Activated CD4-positive, alpha-beta T cell treated with anti-CD3 and anti-CD28 coated beads for 36 hours (primary cell): Measurements from ENCODE around the gene SSR4. TPM values are rescaled to one million over a fixed set of nuclear protein-coding genes. Genes with fewer than 3 reads are reported as not detected.

Experiments used
- ATAC-seq: fragments of 200-7000 bp; cut with Tn5 transposase; one replicate; pipeline ENCODE4 v1.10.0; 2021; ENCODE audit warnings: mild to moderate bottlenecking, moderate library complexity
- CTCF ChIA-PET: fragments of 350-600 bp; sonication (Branson Sonifier 250); formaldehyde crosslinking; loops from one replicate; lab custom pipeline; 2021; ENCODE audit warnings: antibody characterized with exemption; lab: Charles Lee
- POLR2A ChIA-PET: fragments of 350-600 bp; sonication (Branson Sonifier 250); formaldehyde crosslinking; loops from one replicate; lab custom pipeline; 2021; ENCODE audit warnings: antibody characterized with exemption, inconsistent platforms; lab: Charles Lee
- DNase-seq: peaks from one replicate; pipeline ENCODE4 v3.0.0-alpha.2; 2020
- H3K27ac Mint-ChIP-seq: one replicate; pipeline ENCODE4 v1.8.0; 2021; ENCODE audit warnings: mixed read lengths
- H3K27me3 Mint-ChIP-seq: one replicate; pipeline ENCODE4 v1.8.0; 2021; ENCODE audit warnings: mixed read lengths
- H3K36me3 Mint-ChIP-seq: one replicate; pipeline ENCODE4 v1.8.0; 2021; ENCODE audit warnings: low read depth, mixed read lengths
- H3K4me1 Mint-ChIP-seq: one replicate; pipeline ENCODE4 v1.8.0; 2021; ENCODE audit warnings: mixed read lengths
- H3K4me3 Mint-ChIP-seq: one replicate; pipeline ENCODE4 v1.8.0; 2021; ENCODE audit warnings: mild to moderate bottlenecking, moderate library complexity, mixed read lengths
- H3K9me3 Mint-ChIP-seq: one replicate; pipeline ENCODE4 v1.8.0; 2021; ENCODE audit warnings: low read depth, mixed read lengths
- intact Hi-C, 2 experiments: fragments of 100-400 bp; cut with DNase I in 1 of 2; cut with micrococcal nuclease in 1 of 2; formaldehyde crosslinking; loops; one replicate each; pipeline versions ENCODE4 v1.14.2 to v1.15.1; 2022 to 2024; cut with DNase I, micrococcal nuclease
- total RNA-seq, 2 experiments: library from RNA; stranded (reverse); gene quantifications; one replicate each; pipeline ENCODE4 v1.2.3, GENCODE V29; 2021

SSR4 gene
- total RNA-seq, 2 experiments from 2014 or later, result 124 to 146 TPM

DNA sequence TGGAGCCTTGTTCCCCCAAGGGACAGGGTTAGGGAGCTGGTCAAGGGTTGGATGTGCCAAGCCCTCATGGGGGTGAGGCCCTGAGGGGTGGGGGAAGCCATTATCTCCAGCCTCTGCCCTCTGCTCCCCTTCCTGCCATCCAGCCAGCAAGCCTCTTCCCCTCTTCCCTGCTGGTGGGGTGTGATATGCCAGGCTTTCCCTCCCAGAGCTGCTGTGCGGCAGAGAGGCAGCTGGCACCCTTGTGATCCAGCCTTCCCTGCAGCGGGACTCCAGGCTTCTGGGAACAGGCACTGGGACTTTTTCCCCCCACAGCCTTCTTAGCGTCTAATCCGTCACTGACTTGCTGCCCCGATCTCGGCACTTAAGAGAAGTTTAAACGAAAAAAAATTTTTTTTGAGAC, 6.3 kb downstream of the SSR4 start:
- DNase-seq, result no peak
- no peak overlapping the region for H3K27ac Mint-ChIP-seq
- no peak for ATAC-seq
- no peaks in the 10 kb centered on the region for H3K9me3 Mint-ChIP-seq
- ChIA-PET POLR2A (interaction anchor here (0.7 kb wide), 1 partner anchor 18 kb away, joined by 3 read pairs; no protein-coding TSS in a partner anchor), CTCF (no interaction called here)
- H3K27me3 Mint-ChIP-seq, result no peaks in the 10 kb centered on the region
- no peak overlapping the region for H3K4me3 Mint-ChIP-seq
- intact Hi-C loops, result no loop called here
- H3K4me1 Mint-ChIP-seq, result peaks cover 12% of the 10 kb centered on the region
- H3K36me3 Mint-ChIP-seq, result peaks cover 15% of the 10 kb centered on the region

DNA sequence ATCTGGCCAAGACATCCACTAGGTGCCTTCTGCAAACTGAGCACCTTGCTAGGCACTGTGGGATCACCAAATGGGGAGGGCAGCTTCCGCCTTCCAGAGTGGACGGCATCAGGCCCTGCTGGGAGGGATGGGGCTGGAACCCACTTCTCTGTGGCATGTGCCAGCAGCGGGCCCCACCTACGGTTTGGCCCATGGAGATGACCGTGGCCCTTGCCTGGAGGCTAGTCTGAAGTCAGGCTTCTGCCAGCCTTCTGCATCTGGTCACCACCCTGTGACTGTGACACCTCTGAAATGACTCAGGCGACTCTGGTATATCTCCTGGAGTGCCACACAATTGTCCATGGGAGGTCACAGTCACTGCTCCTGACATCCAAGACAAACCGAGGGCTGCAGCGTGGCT, 7.2 kb downstream of the SSR4 start:
- H3K36me3 Mint-ChIP-seq, result peaks cover 7% of the 10 kb centered on the region
- peaks cover 2% of the 10 kb centered on the region for H3K4me1 Mint-ChIP-seq
- H3K9me3 Mint-ChIP-seq, result no peaks in the 10 kb centered on the region
- CTCF ChIA-PET, result no interaction called here
- no peak overlapping the region for H3K4me3 Mint-ChIP-seq
- POLR2A ChIA-PET, result no interaction called here
- H3K27me3 Mint-ChIP-seq, result no peaks in the 10 kb centered on the region
- ATAC-seq, result no peak
- no peak for DNase-seq
- intact Hi-C loops, result no loop called here
- no peak overlapping the region for H3K27ac Mint-ChIP-seq

DNA sequence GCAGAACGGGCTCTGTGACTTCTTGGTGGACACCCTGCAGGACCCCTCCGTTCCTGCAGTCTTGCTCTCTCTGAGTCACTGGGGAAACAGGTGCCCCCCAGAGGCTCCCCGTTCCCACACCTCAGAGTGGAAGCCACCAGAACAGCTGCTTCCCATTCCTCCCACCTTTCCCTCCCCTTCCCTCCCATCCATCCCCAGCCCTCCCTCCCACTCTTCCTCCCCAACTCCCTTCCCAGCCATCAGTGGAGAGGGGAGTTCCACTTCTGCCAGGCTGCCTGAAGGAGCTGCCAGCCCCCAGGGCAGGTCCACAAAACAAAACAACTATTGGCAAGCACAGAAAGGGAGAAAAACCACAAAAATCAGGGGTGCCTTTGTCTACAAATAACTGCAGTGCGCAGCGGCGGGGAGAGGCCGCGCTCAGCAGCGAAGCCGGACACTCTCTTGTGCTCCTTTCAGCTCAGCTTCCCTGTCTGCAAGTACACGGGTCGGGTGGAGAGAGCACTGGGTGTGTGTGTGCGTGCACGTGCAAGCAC, 8.1 kb downstream of the SSR4 start:
- peaks cover 3% of the 10 kb centered on the region for H3K36me3 Mint-ChIP-seq
- intact Hi-C loops, result no loop called here
- ATAC-seq (no peak), DNase-seq (no peak)
- no peak overlapping the region for H3K4me3 Mint-ChIP-seq
- no peaks in the 10 kb centered on the region for H3K4me1 Mint-ChIP-seq
- ChIA-PET POLR2A (no interaction called here), CTCF (no interaction called here)
- H3K27me3 Mint-ChIP-seq, result no peaks in the 10 kb centered on the region
- no peaks in the 10 kb centered on the region for H3K9me3 Mint-ChIP-seq
- no peak overlapping the region for H3K27ac Mint-ChIP-seq

DNA sequence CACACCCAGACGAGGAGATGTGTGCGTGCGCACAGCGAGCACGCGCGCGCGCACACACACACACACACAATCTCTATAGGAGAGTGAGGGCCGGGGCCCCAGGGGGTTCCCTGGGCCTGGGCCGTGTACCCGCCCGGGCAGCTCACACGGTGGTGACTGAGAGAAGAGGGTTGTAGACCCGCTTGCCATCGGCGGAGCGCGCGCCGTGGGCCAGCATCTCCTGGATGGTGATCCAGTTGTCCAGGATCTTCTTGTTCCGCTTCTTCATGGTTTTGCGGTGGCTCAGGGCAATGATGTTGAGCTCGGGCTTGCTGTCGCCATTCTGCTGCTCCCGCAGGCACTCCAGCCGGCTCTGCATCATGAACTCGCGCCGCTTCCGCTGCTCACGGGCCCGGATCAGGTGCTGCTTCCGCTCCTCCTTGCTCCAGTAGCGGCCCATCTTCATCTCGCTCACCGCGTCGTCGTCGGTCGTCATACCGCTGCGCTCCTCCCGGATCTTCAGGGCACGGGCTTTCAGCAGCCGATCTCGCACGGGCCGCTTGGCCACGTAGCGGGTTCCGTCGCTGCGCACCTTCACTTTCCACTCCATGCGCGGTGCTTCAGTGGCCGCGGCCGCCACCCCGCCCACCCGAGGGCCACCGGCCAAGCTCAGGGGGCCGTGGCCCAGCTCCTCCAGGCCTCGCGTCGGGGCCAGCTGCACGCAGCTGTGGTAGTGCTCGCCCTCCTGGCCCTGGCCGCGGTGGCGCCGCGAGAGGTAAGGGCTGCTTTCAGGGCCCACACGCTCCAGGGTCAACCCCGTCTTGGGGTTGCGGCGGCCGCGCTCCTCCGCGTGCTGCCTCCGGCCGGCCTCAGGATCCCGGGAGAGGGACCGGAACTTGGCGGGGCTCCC, 9.0 kb downstream of the SSR4 start:
- no peak for DNase-seq
- H3K36me3 Mint-ChIP-seq, result no peaks in the 10 kb centered on the region
- no peaks in the 10 kb centered on the region for H3K27me3 Mint-ChIP-seq
- H3K4me3 Mint-ChIP-seq, result no peak overlapping the region
- ChIA-PET CTCF (no interaction called here), POLR2A (no interaction called here)
- H3K4me1 Mint-ChIP-seq, result no peaks in the 10 kb centered on the region
- H3K27ac Mint-ChIP-seq, result no peak overlapping the region
- H3K9me3 Mint-ChIP-seq, result no peaks in the 10 kb centered on the region
- intact Hi-C loops, result no loop called here
- no peak for ATAC-seq

DNA sequence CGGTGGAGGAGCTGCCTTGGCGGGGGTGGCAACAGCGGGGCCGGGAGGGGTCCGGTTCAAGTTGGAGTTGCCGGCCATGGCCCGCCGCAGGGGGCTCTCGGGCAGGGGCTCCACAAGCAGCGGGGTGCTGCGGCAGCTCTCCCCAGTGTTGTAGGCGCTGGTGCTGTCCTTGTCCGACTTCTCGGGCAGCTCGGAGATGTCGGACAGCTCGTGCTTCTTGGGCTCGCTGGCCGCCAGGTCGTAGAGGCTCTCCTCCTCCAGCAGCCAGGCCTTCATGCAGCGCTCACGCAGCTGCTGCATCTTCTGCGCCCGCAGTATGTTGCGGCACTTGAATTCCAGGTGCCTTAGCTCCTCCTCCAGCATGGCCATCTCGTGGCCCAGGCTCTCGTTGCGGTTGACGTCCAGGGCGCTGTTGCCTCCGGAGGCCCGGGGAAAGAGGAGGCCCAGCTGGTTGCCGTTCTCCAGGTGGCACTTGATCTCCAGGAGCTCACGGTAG, 9.7 kb downstream of the SSR4 start:
- DNase-seq (no peak), ATAC-seq (no peak)
- H3K9me3 Mint-ChIP-seq, result no peaks in the 10 kb centered on the region
- H3K27ac Mint-ChIP-seq, result no peak overlapping the region
- POLR2A ChIA-PET, result interaction anchor here (1.6 kb wide), 1 partner anchor 9 kb away, joined by 4 read pairs; the partner anchor contains the start of genes IDH3G and SSR4
- H3K4me3 Mint-ChIP-seq, result no peak overlapping the region
- intact Hi-C loops, result no loop called here
- H3K4me1 Mint-ChIP-seq, result no peaks in the 10 kb centered on the region
- H3K27me3 Mint-ChIP-seq, result no peaks in the 10 kb centered on the region
- no peaks in the 10 kb centered on the region for H3K36me3 Mint-ChIP-seq
- CTCF ChIA-PET, result no interaction called here

DNA sequence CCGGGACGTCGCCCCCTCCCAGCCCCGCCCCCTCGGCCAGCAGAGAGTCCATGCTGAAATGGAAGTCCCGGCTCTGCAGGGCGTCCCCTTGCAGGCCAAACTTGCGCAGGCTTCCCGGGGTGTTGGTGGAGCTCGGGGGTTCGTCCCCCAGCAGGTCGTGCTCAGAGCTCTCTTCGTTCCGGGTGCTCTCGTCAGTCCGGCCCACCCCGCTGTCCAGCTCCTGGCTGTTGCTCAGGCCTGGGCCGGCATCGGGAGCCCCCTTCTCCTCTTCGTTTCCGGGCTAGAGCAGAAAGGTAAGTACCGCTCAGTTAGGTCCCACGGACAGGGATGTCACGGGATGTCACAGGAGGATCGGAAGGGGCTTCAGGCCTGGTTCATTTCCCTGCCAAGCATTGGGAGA, 10.2 kb downstream of the SSR4 start:
- DNase-seq (no peak), ATAC-seq (no peak)
- ChIA-PET POLR2A (interaction anchor here (1.6 kb wide), 1 partner anchor 10 kb away, joined by 4 read pairs; the partner anchor contains the start of genes IDH3G and SSR4), CTCF (no interaction called here)
- Mint-ChIP-seq H3K9me3 (no peaks in the 10 kb centered on the region), H3K27me3 (no peaks in the 10 kb centered on the region), H3K4me3 (no peak overlapping the region), H3K4me1 (no peaks in the 10 kb centered on the region), H3K27ac (no peak overlapping the region), H3K36me3 (no peaks in the 10 kb centered on the region)
- intact Hi-C loops, result no loop called here

DNA sequence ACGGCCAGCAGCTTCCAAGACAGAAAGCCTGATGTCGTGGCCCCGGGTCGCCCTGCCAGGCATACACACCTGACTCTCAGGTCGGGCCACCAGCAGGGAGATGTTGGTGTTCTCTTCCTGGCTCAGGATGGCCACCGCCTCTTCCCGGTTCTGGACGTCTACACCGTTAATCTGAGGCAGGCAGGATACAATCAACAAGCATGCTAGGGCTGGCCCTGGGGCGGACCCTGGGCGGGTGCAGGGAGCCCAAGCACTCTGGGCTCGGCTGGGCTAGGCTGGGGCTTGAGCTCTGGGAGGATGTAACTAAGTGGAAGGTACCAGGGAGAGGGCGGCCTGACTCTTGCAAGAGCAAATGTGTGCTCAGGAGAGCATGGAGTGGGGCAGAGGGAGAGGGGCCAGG, 11.0 kb downstream of the SSR4 start:
- Mint-ChIP-seq H3K4me1 (no peaks in the 10 kb centered on the region), H3K27me3 (no peaks in the 10 kb centered on the region), H3K27ac (no peak overlapping the region), H3K9me3 (no peaks in the 10 kb centered on the region), H3K36me3 (no peaks in the 10 kb centered on the region), H3K4me3 (no peak overlapping the region)
- intact Hi-C loops, result no loop called here
- ATAC-seq (no peak), DNase-seq (no peak)
- CTCF ChIA-PET, result no interaction called here
- POLR2A ChIA-PET, result interaction anchor here (1.6 kb wide), 1 partner anchor 11 kb away, joined by 4 read pairs; the partner anchor contains the start of genes IDH3G and SSR4

DNA sequence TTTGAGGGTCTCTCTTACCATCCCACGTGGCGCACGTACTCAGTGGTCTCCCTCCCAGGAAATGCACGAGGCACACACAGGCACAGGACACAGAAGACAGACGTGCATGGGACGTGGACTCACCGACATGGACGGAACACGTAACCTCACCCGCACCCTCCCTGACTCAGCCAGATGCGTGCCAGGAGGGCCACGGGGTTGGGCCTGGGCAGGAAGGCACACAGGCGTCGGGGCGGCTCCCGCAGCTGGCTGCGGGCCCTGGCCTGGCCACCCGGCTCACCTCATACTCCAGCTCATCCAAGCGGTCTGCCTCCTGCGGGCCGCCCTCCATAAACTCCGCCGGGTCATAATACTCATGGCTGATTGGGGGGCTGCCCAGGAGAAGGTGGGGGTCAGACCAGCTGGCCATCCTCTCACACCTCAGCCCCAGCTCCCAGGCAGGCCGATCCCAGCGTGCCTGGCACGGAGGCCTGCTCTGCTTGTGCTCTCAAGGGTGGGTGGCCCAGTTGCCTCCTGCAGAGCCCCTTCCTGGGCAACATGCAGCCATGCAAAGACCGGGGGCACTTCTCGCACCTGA, 12.6 kb downstream of the SSR4 start:
- intact Hi-C loops, result no loop called here
- no peak overlapping the region for H3K4me3 Mint-ChIP-seq
- DNase-seq (no peak), ATAC-seq (no peak)
- H3K27ac Mint-ChIP-seq, result no peak overlapping the region
- no peaks in the 10 kb centered on the region for H3K4me1 Mint-ChIP-seq
- ChIA-PET POLR2A (no interaction called here), CTCF (no interaction called here)
- no peaks in the 10 kb centered on the region for H3K9me3 Mint-ChIP-seq
- no peaks in the 10 kb centered on the region for H3K27me3 Mint-ChIP-seq
- H3K36me3 Mint-ChIP-seq, result no peaks in the 10 kb centered on the region

DNA sequence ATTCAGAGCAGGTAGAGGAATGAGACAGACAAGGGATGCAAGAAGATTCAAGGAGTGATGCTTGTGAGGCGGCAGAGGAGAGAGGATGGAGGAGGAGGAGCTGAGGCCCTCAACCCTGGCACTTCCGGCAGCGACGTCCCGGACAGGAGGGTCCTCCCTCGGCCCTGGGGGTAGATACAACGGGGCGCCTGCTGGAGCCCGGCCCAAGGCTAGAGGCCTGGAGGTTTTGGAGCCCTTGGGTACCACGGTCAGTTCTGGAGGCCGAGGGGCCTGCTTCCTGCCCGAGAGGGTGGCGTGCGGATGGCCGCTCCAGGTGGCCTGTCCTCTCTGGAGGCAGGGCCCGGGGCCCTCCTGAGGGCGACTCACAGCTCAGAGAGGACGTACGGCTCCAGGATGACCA, 13.5 kb downstream of the SSR4 start:
- intact Hi-C loops, result no loop called here
- ChIA-PET CTCF (no interaction called here), POLR2A (no interaction called here)
- ATAC-seq (no peak), DNase-seq (no peak)
- Mint-ChIP-seq H3K27me3 (no peaks in the 10 kb centered on the region), H3K36me3 (no peaks in the 10 kb centered on the region), H3K4me1 (no peaks in the 10 kb centered on the region), H3K27ac (no peak overlapping the region), H3K4me3 (no peak overlapping the region), H3K9me3 (no peaks in the 10 kb centered on the region)

DNA sequence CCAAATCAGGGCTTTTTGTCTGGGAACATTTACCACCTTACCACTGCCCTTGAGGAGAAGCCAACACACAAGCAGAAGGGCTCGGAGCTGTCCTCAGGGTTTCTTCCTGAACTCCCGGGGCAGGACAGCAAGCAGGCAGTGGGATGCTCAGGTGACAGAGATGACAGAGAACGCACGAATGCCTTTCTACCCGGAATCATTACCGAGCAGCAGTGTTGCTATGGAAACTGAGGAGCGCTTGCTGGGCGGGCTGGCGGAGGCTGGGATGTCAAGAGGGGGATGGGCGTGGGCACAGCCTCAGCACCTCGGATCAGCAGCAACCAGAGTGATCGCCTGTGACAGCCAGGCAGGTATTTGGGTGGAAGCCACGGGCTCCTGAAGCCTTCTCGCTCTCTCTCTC, 17.8 kb downstream of the SSR4 start:
- H3K4me1 Mint-ChIP-seq, result peaks cover 18% of the 10 kb centered on the region
- no peaks in the 10 kb centered on the region for H3K9me3 Mint-ChIP-seq
- ChIA-PET CTCF (interaction anchor here (0.5 kb wide), 1 partner anchor 13 kb away, joined by 3 read pairs; no protein-coding TSS in a partner anchor), POLR2A (no interaction called here)
- H3K27me3 Mint-ChIP-seq, result no peaks in the 10 kb centered on the region
- no peaks in the 10 kb centered on the region for H3K36me3 Mint-ChIP-seq
- ATAC-seq (no peak), DNase-seq (no peak)
- intact Hi-C loops, result no loop called here
- no peak overlapping the region for H3K4me3 Mint-ChIP-seq
- H3K27ac Mint-ChIP-seq, result no peak overlapping the region

DNA sequence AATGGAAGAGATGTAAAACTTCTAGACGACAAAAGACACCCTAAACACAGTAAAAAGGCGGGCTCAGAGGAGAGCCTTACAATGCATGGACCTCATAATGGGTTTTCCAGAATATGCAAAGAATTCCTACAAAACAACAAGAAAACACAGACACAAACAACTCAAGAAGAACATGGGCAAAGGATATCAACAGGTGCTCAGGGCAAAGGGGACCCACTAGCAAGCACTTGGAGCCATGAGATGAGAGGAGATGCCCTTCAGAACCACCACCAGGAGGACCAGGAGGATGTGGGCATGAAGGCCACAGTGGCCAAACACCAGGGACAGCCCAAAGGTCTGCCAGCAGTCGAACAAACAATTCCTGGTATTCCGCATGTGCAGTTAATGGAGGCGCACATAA, 18.7 kb downstream of the SSR4 start:
- Mint-ChIP-seq H3K4me3 (no peak overlapping the region), H3K27me3 (no peaks in the 10 kb centered on the region), H3K9me3 (no peaks in the 10 kb centered on the region), H3K27ac (no peak overlapping the region), H3K36me3 (no peaks in the 10 kb centered on the region), H3K4me1 (peaks cover 21% of the 10 kb centered on the region)
- POLR2A ChIA-PET, result no interaction called here
- DNase-seq (no peak), ATAC-seq (no peak)
- intact Hi-C loops, result no loop called here
- CTCF ChIA-PET, result no interaction called here
